Heart left ventricle (tissue), 16 donors: Measurements from ENCODE around the gene PLSCR3. TPM values are rescaled to one million over a fixed set of nuclear protein-coding genes. Genes with fewer than 3 reads are reported as not detected.

Experiments used
- ATAC-seq, 4 donors: fragments of 200-7000 bp; cut with Tn5 transposase; one replicate each; pipeline ENCODE4 v1.9.1; 2020 to 2022; ENCODE audit warnings: moderate library complexity in 4 of 4, mild to moderate bottlenecking in 3 of 4, moderate number of reproducible peaks in 1 of 4
- DNase-seq, 5 donors: peaks; one replicate each; pipeline ENCODE4 v3.0.0-alpha.2; 2020
- H3K27ac ChIP-seq, 12 donors: fragments of 200-600 bp; sonication (generic) in 4 of 12; one replicate each; pipeline versions ENCODE4 v1.5.0 to v1.8.0; 2016 to 2022; ENCODE audit warnings: mild to moderate bottlenecking in 2 of 12
- H3K27me3 ChIP-seq, 9 donors: fragments of 200-600 bp; sonication (generic) in 2 of 9; one replicate each; pipeline versions ENCODE4 v1.5.1 to v1.8.0; 2016 to 2022; ENCODE audit warnings: mild to moderate bottlenecking in 3 of 9
- H3K36me3 ChIP-seq, 9 donors: fragments of 200-600 bp; sonication (generic) in 2 of 9; one replicate each; pipeline versions ENCODE4 v1.5.0 to v1.8.0; 2018 to 2022; ENCODE audit warnings: mild to moderate bottlenecking in 2 of 9
- H3K4me1 ChIP-seq, 12 donors: fragments of 200-600 bp; sonication (generic) in 4 of 12; one replicate each; pipeline versions ENCODE4 v1.5.0 to v1.8.0; 2016 to 2022; ENCODE audit warnings: mild to moderate bottlenecking in 3 of 12
- H3K4me3 ChIP-seq, 12 donors: fragments of 200-600 bp; sonication (generic) in 4 of 12; one replicate each; pipeline versions ENCODE4 v1.5.0 to v1.8.0; 2017 to 2022; ENCODE audit warnings: mild to moderate bottlenecking in 9 of 12, moderate library complexity in 4 of 12
- H3K9me3 ChIP-seq, 12 donors: fragments of 200-600 bp; sonication (generic) in 4 of 12; one replicate each; pipeline versions ENCODE4 v1.5.0 to v1.8.0; 2016 to 2022; ENCODE audit warnings: mild to moderate bottlenecking in 1 of 12
- POLR2A ChIP-seq, 2 donors: fragments of 450-650 bp; IDR thresholded peaks; one replicate each; pipeline ENCODE4 v1.6.1; 2017; ENCODE audit warnings: antibody characterized with exemption in 2 of 2, mild to moderate bottlenecking in 2 of 2, moderate library complexity in 2 of 2
- WGBS, 4 donors: extraction: QIAGEN DNeasy Blood & Tissue Kit in 2 of 4; methylation state at CpG; one replicate each; pipeline versions ENCODE4 v1.1.5 to v1.1.7; 2013 to 2018; 5-methylcytosine and 5-hydroxymethylcytosine counted together
- intact Hi-C, 10 donors: fragments of 100-400 bp; cut with DNase I; formaldehyde crosslinking; loops; one replicate each; pipeline versions ENCODE4 v1.11.1 to v1.14.2; 2022
- polyA plus RNA-seq, 2 donors: library from polyadenylated mRNA; stranded (reverse); fragments of 200-250 nt; gene quantifications; one replicate each; pipeline ENCODE4 v1.2.3, GENCODE V29; 2013
- total RNA-seq, 9 donors: library from RNA; depleted of rRNA in 2 of 9; stranded (reverse); fragments of >200 nt in 2 of 9; fragmentation: NEBNext Ultra II Directional in 3 of 9; extraction: Animal tissue kit (Norgen Biotek cat#: 25700) in 3 of 9; gene quantifications; one replicate each; pipeline versions ENCODE4 v1.1.0 to v1.2.4, GENCODE V29; 2016 to 2023
- TF ChIP-seq, protein P1 (sequence below), 12 donors: fragments of 200-600 bp; sonication (generic) in 4 of 12; IDR thresholded peaks; one replicate each; pipeline versions ENCODE4 v1.5.0 to v1.8.0; 2018 to 2022; ENCODE audit warnings: antibody characterized with exemption in 12 of 12, mild to moderate bottlenecking in 5 of 12
- donor health status: ischemic (EF 13 %, LVEDD 7.1; RV severe dilation, severe dysfunction).
- donor health status: healthy with polysubstance abuse.
- donor health status: DM: no; HTN: yes; CAD: no.
- donor health status: DM: no; HTN: no; CAD: no.
- donor health status: ischemic (EF 25% LVEDD 6.9; RV normal size, moderate dysfunction).
- donor health status: ischemic (EF 25% LVEDD 5.7; RV mildly dilated, moderate dysfunction).
- donor health status: healthy.
- donor health status: DM: yes; HTN: yes; CAD: no.
- donor health status: ischemic (EF 35%, LVEDD 5.7; RV mildly dilated, moderate dysfunction).
- donor health status: nonischemic (EF 11% LVEDD 7.7; RV severe dilation, severe dysfunction).
- donor health status: DM: yes; HTN: yes; CAD: no.
- donor health status: PGD.
- donor health status: ischemic (EF 29% LVEDD 5.4; RV normal size, mild dysfunction).
- donor health status: nonischemic (EF 23%, LVEDD 6.1; RV moderate dilation, normal function).

Gene PLSCR3
- total and polyA plus RNA-seq, 11 donors, result 14.3 to 29.5 (median 16.9) TPM

DNA sequence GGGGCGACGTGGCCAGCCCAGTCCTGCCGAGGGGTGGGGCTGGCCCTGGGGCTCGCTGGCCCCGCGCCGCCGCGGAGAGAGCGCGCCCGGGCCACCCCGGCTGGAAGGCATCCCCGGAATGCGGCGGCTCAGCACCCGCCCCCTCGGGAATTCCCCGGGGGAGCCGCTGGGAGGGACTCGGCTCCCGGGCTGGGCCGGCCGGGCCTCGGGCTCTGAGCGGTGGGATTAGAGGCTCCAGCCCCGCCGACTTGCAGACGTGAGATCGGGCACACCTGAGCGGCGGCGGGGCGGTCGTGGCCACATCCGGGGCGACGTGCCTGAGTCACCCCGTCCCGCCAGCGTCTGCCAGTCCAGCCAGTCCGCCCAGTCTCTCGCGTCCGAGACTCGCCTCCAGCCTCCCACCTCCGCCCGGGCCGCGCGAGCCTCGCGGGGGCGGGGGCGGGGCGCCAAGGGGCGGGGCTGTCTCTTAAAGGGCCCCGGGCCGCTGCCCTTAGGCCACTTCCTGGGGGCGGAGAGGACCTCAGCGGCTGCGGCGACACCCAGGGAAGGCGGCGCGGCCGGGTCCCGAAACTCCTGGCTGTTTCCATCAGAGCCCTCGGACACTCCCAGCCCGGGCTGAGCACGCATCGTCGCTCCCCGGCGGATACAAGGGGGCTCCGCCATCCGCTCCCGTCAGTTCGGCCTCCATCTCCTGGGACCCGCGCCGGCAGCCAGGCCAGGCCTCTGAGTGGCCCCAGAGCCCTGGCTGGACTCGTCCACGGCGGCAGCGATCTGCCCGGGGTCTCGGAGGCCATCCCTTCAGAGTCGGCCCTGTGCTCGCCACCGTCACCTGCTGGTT lies 42.4 kb downstream of the PLSCR3 start, which contains the start of gene KCTD11:
Gene KCTD11 (plus strand): TSS at position 498 of the 838 bp plus-strand sequence.
- H3K36me3 ChIP-seq, result peaks cover 0 to 7% (median 0%) of the 10 kb centered on the region in 9 donors
- peaks cover 0 to 67% (median 38%) of the 10 kb centered on the region in 12 donors for H3K4me1 ChIP-seq
- peak within 1 kb of the TSS; percentile 49 to 98 (median 87) for H3K4me3 ChIP-seq
- TF ChIP-seq POLR2A (IDR thresholded peaks at IDR 0.05), result peak in 1 of 2 donors; percentile 80
- TF ChIP-seq, protein P1, sequence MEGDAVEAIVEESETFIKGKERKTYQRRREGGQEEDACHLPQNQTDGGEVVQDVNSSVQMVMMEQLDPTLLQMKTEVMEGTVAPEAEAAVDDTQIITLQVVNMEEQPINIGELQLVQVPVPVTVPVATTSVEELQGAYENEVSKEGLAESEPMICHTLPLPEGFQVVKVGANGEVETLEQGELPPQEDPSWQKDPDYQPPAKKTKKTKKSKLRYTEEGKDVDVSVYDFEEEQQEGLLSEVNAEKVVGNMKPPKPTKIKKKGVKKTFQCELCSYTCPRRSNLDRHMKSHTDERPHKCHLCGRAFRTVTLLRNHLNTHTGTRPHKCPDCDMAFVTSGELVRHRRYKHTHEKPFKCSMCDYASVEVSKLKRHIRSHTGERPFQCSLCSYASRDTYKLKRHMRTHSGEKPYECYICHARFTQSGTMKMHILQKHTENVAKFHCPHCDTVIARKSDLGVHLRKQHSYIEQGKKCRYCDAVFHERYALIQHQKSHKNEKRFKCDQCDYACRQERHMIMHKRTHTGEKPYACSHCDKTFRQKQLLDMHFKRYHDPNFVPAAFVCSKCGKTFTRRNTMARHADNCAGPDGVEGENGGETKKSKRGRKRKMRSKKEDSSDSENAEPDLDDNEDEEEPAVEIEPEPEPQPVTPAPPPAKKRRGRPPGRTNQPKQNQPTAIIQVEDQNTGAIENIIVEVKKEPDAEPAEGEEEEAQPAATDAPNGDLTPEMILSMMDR (IDR thresholded peaks at IDR 0.05), result peak in 7 of 12 donors; percentile 31 to 67 (median 49)
- ATAC-seq (peak; percentile 45 to 81 (median 72)), DNase-seq (peak; percentile 91 to 95 (median 95))
- 0 to 2% (median 1%) methylated on average over 10 to 91 of the region's 91 CpGs for WGBS, 4 donors
- H3K27me3 ChIP-seq, result no peaks in the 10 kb centered on the region
- peak within 1 kb of the TSS; percentile 95 to 100 (median 97) for H3K27ac ChIP-seq
- no peaks in the 10 kb centered on the region for H3K9me3 ChIP-seq
- intact Hi-C loops, result loop anchor here in 9 of 10 donors (2.0 to 10.0 kb wide), 18 partner anchors 43 to 333 kb away; partner anchors contain the start of genes POLR2A (in 5 of the 9), MPDU1 (in 3 of the 9), SENP3 (in 3 of the 9) and SLC35G6 (in 3 of the 9)

DNA sequence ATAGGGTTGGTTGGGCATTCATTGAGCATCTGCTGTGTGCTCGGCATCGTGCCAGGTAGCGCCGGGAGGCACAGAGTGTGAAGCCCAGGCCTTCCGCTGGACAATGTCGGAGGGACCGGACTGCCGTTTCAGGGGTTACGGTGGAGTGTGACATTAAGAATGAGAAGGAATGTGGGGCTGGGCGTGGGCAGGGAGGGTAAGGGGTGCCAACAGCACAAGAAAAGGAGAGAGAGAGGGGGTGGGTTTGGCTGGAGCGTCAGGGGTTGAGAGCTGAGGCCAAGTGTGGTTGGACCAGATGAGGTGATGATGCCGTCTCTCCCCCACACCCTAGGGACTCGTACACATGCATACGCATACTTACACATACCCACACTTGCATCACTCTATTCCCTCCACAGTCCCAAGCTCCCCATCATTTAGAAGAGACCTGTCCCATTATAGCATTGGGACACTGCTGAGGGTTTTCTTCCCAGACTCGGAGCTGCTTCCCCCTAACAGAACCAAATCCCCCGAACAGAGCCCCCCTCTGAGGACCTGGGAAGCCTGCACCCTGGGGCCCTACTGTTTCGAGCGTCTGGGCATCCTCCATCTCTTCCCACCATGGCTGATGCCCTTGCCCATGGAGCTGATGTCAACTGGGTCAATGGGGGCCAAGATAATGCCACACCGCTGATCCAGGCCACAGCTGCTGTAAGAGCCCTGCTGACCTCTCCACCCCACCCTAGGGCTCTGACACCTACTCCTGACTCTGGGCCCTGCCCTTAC lies 45.7 kb downstream of the PLSCR3 start:
- H3K27ac ChIP-seq, result peak overlapping the region in 4 of 12 donors; percentile 97 to 100 (median 99)
- peaks cover 0 to 10% (median 0%) of the 10 kb centered on the region in 9 donors for H3K36me3 ChIP-seq
- TF ChIP-seq, protein P1 (IDR thresholded peaks at IDR 0.05), result no peak
- no peak for TF ChIP-seq POLR2A (IDR thresholded peaks at IDR 0.05)
- no peaks in the 10 kb centered on the region for H3K27me3 ChIP-seq
- 63 to 74% (median 68%) methylated on average over 15 to 19 of the region's 19 CpGs for WGBS, 4 donors
- no peaks in the 10 kb centered on the region for H3K9me3 ChIP-seq
- ATAC-seq, result no peak
- intact Hi-C loops, result loop anchor here in 8 of 10 donors (5.0 to 10.0 kb wide), 5 partner anchors 64 to 296 kb away; partner anchors contain the start of gene SLC2A4 (in 4 of the 8)
- peak in 2 of 5 donors; percentile 25 to 31 for DNase-seq
- no peak overlapping the region for H3K4me3 ChIP-seq
- peaks cover 0 to 41% (median 27%) of the 10 kb centered on the region in 12 donors for H3K4me1 ChIP-seq

- intact Hi-C loops, result loop anchor here in 9 of 10 donors (2.0 to 10.0 kb wide), 6 partner anchors 63 to 296 kb away; partner anchors contain the start of gene SLC2A4 (in 5 of the 9)
- Histone ChIP-seq H3K4me1 (peaks cover 0 to 33% (median 21%) of the 10 kb centered on the region in 12 donors), H3K27me3 (no peaks in the 10 kb centered on the region), H3K27ac (no peak overlapping the region), H3K36me3 (peaks cover 0 to 10% (median 0%) of the 10 kb centered on the region in 9 donors), H3K9me3 (no peaks in the 10 kb centered on the region), H3K4me3 (no peak overlapping the region)
- WGBS, 4 donors, result 64 to 83% (median 72%) methylated on average over 18 to 19 of the region's 19 CpGs
- TF ChIP-seq POLR2A (IDR thresholded peaks at IDR 0.05), result no peak
- TF ChIP-seq, protein P1 (IDR thresholded peaks at IDR 0.05), result no peak
- DNase-seq, result no peak
- ATAC-seq, result no peak
Measured at GRCh38 chr17:7347630-7348477, 46.5 kb downstream of the PLSCR3 start.
